UCSD-AML1 (cell line): ENCODE measurements around the gene ABCF3.
A peak's percentile ranks its signal among the peaks of the same experiment; 100 is the strongest.
"Not testable (repeated sequence)": the region's sequence is repeated elsewhere in the genome, so short reads cannot be mapped to it uniquely, and the experiment has no call there.

Experiments
- DNase-seq: peaks from one replicate; lab custom pipeline; 2025; ENCODE audit not compliant: unreplicated experiment; lab: John Stamatoyannopoulos, UW

The ABCF3 gene, protein sequence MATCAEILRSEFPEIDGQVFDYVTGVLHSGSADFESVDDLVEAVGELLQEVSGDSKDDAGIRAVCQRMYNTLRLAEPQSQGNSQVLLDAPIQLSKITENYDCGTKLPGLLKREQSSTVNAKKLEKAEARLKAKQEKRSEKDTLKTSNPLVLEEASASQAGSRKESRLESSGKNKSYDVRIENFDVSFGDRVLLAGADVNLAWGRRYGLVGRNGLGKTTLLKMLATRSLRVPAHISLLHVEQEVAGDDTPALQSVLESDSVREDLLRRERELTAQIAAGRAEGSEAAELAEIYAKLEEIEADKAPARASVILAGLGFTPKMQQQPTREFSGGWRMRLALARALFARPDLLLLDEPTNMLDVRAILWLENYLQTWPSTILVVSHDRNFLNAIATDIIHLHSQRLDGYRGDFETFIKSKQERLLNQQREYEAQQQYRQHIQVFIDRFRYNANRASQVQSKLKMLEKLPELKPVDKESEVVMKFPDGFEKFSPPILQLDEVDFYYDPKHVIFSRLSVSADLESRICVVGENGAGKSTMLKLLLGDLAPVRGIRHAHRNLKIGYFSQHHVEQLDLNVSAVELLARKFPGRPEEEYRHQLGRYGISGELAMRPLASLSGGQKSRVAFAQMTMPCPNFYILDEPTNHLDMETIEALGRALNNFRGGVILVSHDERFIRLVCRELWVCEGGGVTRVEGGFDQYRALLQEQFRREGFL

DNA sequence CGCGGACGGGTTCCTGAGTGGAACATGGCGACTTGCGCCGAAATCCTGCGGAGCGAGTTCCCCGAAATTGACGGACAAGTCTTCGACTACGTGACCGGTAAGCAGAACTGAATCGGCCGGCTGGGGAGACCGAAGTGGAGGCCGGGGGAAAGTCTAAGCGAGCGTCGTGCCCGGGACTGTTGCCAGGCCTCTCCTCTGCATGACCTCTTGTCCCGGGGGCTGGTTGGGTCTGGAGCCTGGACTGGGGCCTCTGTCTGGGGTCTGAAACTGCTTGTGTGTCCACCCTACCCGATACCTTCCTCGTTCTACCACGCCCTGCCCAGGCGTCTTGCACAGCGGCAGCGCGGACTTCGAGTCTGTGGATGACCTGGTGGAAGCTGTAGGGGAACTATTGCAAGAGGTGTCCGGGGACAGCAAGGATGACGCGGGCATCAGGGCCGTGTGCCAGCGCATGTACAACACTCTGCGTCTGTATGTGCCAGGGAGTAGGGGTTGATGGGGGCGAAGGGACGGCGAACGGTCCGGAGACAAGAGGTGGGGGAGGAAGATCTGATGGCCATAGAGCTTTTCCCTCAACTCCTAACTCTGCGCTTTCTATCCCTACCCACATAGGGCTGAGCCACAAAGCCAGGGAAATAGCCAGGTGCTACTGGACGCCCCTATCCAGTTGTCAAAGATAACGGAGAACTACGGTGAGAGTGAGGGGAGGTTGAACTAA is at the start of gene ABCF3:
TSS of gene ABCF3 (plus strand) at position 16 of the 718 bp plus-strand sequence. CDS start at position 25, 9 bp downstream.
- DNase-seq = no peak

GRCh38 chr3:184140436-184140835 is 45.6 kb upstream of the ABCF3 start:
- no peak for DNase-seq

DNA sequence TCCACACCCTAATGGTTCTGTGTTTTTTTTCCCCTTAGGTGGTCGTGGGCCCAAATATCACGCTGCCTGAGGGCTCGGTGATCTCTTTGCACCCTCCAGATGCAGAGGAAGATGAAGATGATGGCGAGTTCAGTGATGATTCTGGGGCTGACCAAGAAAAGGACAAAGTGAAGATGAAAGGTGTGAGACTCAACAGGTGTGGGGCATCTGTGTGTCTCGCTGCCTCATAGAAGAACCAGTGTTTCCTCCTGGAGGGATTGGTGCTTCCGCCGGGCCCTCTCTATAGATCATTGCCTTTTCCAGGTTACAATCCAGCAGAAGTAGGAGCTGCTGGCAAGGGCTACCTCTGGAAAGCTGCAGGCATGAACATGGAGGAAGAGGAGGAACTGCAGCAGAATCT is 43.8 kb upstream of the ABCF3 start:
- no peak for DNase-seq

- DNase-seq = no peak
Measured at GRCh38 chr3:184143327-184143726, 42.7 kb upstream of the ABCF3 start.

DNA sequence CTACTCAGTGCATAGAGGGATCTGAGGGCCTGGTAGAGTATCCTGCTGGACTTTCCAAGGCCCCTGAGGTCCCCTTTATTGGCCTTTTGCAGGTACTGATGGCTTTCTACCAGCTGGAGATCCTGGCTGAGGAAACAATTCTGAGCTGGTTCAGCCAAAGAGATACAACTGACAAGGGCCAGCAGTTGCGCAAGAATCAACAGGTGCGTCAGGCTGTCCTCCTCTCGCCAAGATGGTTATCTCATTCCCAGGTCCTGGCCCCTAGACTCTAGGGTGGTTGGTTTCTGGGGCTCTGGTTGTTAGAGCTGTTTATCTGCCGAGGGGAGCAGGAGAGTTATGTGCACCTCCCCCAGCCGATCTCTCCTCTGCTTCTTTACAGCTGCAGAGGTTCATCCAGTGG is 41.5 kb upstream of the ABCF3 start:
- no peak for DNase-seq

DNA sequence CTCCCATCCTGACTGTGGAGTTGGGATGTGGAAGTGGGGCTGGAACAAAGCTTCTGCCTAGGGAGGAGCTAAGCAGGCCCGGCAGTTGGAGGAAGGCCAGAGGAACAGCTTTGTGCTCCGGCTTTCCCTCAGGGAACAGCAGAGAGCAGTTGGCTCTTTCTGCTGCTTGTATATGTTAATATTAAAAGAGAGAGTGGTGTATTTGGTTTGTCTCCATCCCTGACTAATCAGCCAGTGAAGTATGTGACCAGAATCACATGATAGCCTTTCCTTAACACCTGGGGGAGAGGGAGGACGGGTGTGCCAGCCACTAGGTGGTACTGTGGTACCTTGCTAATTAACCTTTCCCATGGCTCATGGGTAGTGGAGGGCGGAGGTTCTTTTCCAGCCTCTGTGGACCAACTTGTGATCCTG is 40.9 kb upstream of the ABCF3 start:
- DNase-seq = peak; percentile 24

DNA sequence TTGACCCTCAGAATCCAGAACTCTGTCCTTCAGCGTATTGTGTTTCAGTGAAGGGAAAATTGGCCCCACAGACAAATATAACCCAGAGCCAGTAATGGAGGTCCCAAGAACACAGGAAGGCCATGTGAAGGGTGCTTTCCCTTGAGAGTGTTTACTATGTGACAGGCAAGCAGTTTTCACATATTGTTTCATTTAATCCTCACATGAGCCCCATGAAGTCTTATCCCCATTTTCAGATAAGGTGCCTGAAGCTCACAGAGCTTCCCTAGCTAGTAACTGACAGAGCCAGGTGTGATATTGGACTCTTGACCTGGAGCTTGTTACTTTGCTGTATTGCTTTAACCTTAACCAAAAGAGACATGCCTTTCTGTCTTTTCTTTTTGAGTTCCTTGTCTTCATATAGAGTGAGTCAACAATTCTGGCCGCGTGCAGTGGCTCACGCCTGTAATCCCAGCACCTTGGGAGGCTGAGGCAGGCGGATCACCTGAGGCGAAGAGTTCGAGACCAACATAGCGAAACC is 40.2 kb upstream of the ABCF3 start:
- DNase-seq = no peak

DNA sequence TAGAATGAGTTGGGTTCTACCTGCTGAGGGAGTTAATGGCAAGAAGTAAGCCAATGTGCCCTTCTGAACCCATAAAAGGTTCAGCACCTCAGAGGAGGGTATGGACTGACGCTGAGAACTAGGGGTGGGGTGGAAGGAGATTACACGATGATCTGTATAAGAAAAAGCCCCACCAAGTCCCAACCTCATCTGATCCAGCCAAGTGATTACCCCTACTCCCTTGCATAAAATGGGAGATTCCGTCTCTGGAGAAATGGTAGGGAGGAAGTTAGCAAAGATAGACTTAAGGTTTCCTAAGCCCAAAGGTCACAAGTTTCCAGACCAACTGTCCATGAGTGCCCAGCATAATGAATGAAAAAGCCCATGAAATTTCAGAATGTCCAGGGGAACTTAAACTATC is 37.9 kb upstream of the ABCF3 start:
- no peak for DNase-seq

DNA sequence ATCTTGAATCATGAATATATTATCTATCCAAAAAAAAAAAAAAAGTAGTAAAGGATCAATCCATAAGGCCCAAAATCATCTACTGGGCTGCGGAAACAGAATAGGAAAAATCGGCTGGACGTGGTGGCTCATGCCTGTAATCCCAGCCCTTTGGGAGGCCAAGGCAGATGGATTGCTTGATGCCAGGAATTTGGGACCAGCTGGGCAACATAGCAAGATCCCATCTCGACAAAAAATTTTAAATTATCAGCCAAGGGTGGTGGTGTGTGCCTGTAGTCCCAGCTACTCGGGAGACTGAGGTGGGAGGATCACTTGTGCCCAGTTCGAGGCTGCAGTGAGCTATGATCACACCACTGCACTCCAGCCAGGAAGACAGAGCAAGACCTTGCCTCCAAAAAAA is 36.9 kb upstream of the ABCF3 start:
- no peak for DNase-seq

DNA sequence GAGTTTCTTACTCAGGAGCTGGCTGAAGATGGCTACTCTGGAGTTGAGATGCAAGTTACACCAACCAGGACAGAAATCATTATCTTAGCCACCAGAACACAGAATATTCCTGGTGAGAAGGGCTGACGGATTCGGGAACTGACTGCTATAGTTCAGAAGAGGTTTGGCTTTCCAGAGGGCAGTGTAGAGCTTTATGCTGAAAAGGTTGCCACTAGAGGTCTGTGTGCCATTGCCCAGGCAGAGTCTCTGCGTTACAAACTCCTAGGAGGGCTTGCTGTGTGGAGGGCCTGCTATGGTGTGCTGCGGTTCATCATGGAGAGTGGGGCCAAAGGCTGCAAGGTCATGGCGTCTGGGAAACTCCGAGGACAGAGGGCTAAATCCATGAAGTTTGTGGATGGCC is 36.2 kb upstream of the ABCF3 start:
- peak; percentile 21 for DNase-seq

GRCh38 chr3:184154885-184155643 is 30.9 kb upstream of the ABCF3 start, which contains the start of gene DVL3:
DVL3 (plus strand) TSS chr3:184155377; CDS start chr3:184155636, 259 bp downstream.
- peak; percentile 79 for DNase-seq

GRCh38 chr3:184155644-184156521 is 30.1 kb upstream of the ABCF3 start:
- DNase-seq = peak; percentile 40

DNA sequence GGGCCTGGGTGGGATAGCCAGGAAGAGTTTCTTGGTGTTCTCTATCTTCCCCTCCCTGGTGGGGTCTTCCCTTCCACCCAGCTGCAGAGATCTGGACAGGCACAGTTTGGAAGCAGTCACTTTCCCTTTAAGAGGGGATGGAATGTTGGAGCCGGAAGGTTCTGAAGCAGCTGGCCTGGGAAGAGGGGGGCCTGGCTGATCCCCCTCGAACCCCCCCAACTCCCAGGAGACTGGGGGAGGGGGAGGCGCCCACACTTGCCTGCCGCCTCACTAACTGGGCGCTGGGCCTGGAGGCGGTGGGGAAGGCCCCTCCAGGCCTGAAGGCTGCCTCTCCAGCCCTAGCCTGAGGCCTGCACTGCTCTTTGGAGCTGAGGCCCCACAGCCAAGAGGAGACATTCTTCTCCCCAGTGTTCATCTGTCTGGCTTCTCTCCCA is 29.5 kb upstream of the ABCF3 start:
- peak; percentile 31 for DNase-seq

- no peak for DNase-seq
Measured at GRCh38 chr3:184157206-184157605, 28.8 kb upstream of the ABCF3 start.

- DNase-seq = no peak
Measured at GRCh38 chr3:184158404-184158803, 27.6 kb upstream of the ABCF3 start.

DNA sequence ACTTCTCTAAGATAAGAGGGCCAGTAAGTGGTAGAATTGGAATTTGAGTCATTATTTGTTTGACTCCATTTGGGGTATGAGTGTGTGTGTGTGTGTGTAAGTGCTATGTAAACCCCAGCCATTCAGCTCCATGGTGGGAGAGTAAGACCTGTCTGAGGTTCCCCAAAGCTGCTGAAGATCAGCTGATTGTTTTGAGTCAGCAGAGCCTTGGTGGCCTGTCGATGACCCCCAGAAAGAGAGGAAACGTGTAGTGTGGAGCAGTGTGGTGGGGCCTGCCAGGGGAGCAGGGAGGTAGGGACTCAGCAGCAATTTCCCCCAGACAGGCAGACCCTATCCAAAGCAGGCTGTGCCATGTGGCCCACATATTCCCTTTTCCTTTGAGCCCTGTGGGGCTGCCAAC is 25.5 kb upstream of the ABCF3 start:
- peak; percentile 19 for DNase-seq

GRCh38 chr3:184162571-184163070 is 23.4 kb upstream of the ABCF3 start:
- DNase-seq = not testable (repeated sequence)

- DNase-seq = no peak
Measured at GRCh38 chr3:184164648-184165330, 21.2 kb upstream of the ABCF3 start.

GRCh38 chr3:184165543-184165942 is 20.5 kb upstream of the ABCF3 start:
- DNase-seq = no peak
